Limb (tissue), 2 donors: ENCODE measurements around the gene KDM5B.
A peak's percentile ranks its signal among the peaks of the same experiment; 100 is the strongest.
"Not testable (repeated sequence)": the region's sequence is repeated elsewhere in the genome, so short reads cannot be mapped to it uniquely, and the experiment has no call there.

ENCODE experiments used
- DNase-seq, 2 donors: peaks; one replicate each; pipeline ENCODE4 v3.0.0-alpha.2; 2016; ENCODE audit errors: extremely low spot score in 2 of 2

KDM5B gene

DNA sequence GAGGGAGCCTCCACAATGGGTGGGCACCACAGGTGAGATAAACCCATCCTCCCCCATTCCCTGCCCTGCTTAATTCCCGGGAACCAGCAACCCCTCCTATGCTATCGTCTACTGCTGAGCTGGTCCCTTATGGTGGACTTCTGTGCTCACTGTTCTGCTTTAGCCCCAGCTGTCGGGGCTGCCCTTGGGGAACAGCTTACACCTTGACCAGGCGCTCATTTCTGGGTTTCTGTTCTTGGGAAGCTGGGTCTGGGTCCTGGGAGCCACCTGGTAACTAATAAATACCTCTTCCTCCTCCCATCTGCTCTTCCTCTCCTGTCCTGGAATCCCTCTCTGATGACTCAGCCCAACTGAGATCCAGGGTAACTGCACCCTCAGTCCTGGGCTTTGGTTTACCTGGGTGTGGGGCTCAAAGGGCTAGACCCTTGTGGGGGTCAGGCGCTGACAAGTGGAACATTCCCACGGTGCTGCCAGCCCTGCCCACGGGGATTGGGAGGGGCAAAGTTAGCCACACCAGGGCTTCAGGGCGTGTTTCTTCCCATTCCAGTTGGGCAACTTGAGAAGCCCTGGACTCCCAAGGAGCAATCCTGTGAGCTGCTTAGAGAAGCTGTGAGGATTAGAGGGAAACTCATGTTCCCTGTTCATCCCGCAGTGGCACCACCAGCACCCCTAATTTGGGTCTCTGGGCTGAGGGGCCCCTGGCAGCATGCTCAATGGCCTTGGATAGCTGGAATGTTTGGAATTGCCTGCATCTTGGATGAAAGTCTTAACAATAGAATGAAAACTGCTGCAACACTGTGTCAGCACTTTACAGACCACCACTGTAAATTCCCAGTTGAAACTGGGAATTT is 4.2 kb upstream of the KDM5B start:
- DNase-seq = no peak

DNA sequence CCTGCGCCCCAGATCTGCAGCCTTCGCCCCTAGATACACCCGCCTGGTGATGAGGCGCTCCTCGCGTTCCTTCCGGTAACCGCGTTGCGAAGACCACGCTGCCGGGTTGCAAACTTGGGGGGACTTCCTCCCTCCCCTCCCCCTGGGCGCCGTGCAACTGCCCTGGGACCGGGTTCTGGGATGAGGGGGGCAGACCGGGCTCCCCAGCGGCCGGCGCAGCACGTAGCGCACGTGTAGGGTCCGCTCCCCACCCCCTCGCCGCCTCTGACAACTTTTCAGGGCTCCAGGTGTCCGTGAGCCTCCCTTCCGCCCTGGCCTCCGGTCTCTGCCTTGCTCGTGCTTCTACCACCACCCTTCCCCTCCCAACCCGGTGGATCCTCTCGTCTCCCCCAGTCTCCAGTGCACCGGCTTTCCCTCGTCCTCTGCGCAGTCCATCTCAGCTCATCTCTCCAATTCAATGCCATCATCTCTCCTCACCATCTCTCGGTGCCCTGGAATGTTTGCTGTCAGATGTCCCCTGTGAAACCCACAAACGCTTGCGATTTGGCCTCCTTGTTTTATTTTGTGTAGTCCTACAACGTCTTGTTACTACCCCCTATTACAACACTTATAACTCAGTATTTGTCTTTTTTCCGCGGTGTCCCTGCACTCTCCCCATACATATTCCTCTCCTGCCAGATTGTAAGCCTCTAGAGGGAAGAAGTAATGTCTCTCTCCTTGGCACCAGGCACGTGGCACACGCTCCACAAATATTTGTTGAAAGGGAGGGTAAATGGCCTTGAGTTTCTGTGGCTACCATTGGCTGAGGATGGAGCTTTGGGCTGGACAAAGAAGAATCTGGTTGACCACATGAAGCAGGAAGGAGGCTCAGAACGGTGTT is 3.3 kb upstream of the KDM5B start:
- peak in 1 of 2 donors; percentile 69 for DNase-seq

DNA sequence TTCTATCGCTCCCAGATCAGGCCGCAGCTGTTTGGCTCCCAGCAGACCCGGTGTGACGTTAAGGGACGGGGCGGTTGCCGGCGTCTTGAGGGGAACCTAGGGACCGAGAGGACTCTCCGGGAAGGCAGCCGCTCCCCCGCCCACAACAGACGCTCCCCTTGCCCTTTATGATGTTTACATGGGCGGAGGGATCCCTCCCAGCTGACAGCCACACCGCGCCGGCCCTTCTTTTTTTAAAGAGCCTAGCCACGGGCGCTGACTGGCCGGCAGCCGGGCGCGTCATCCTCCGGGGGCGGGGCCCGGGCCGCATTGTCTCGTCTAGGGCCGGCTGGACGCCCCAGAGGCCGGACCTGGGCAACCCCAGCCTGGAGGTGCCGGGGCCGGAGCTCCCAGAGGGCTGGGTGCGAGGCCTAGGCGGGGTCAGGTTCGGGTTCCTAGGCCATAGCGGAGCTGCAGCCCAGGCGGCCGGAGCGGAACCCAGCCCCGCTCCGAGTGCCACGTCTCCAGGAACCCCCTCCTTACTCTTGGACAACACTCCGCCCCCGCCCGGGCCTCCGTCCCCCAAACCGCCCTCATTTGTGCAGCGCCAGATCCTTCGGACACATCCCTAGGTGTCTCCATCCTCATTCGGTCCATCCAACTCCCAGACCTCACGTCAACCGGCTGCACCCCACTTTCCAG is 2.5 kb upstream of the KDM5B start, which contains the start of gene PCAT6:
Gene PCAT6 (plus strand): TSS at position 340 of the 681 bp plus-strand sequence.
- DNase-seq = peak; percentile 95

DNA sequence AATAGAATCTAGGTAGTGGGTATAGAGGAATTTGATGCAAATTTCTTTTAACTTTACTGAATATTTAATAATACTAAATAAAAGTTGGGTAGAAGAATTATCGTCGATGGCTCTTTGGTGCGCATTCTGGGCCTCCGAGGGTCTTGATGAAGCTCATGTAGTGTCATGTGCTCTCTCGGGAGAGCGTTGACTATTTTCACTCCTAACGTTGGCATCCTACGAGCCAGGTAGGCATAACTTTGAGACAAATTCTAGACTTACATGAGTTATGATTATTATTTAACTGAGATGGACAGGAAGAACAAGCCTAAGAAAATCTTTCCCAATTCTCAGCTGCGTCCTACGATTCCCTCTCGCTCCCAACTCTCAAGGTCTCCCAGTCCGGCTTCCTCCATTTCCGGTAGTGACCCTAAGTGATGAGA is 2.0 kb upstream of the KDM5B start:
- DNase-seq = no peak

DNA sequence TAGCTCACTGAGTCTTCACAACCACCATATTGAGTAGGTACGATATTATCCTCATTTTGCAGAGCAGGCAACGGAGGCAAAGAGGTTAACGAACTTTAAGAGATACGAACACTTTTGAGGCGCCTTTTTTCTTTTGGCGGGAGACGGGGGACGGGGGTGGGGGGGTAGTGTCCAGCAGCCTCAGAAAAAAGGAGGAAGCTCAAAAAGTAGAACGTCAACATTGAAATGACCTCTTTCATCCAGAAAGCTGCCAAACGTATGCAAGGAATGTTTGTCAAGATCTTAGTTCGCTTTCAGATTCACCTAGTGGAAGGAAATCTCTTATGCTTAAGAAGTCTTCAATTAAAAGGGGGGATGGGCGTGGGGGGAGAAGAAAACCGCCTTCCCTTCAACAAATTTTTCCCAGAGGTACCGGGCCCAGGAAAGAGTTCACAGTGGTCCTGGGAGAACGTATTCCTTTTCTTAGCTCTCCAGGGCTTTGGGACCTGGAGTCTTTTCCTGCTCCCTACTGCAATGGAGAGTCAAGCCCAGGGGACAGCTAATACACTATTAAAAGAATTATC is 1.5 kb upstream of the KDM5B start:
- no peak for DNase-seq

DNA sequence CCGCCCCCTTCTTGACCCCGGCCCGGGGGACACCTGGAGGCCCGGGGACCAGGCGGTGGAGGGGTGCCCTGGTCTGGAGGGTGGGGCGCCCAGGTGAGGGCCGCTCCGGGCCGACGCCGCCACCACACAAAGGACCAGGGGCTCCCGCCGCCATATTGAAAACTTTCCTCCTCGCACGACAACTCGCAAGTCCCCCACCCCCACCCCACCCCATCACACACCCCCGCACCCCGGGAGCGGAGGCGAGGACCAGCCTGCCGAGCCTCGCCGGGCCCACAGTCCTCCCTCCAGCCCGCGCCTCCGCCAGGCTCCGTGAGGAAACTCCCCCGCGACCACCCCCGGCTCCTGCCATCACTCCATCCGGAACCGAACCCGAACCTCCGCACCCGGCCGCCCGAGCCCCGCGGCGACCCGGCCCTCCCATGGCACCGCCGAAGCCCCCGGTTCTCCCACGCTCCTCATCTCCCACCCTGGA is 733 bp downstream of the KDM5B start:
- peak in 1 of 2 donors; percentile 78 for DNase-seq

DNA sequence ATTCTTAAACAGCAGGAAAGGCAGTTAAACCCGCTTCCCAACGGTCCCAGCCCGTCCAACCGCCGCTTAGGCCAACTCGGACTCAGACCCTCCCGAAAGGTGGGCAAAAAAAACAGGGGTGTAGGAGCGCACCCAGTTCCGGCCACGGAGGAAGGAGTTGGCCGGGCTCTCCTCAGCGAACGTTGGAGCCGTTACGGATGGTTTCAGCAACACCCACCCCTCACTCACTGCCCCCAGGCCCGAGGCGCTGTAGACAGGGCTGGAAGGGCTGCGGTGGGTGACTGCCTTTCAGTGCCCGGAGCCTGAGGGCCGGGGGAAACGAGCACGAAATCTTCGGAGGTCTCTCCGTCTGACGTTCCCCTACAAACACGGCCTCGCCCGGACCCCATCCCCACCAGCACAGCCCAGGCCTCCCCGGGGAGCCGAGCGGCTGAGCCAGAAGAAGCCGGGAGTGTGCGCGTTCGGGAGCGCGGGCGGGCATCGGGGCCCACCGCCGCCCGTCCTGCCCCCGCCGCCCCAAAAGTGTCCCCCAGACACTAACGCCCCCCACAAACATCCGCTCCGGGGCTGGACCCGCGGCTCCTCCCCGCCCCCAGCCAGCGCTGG is 1.3 kb downstream of the KDM5B start:
- DNase-seq = peak; percentile 60 to 70

DNA sequence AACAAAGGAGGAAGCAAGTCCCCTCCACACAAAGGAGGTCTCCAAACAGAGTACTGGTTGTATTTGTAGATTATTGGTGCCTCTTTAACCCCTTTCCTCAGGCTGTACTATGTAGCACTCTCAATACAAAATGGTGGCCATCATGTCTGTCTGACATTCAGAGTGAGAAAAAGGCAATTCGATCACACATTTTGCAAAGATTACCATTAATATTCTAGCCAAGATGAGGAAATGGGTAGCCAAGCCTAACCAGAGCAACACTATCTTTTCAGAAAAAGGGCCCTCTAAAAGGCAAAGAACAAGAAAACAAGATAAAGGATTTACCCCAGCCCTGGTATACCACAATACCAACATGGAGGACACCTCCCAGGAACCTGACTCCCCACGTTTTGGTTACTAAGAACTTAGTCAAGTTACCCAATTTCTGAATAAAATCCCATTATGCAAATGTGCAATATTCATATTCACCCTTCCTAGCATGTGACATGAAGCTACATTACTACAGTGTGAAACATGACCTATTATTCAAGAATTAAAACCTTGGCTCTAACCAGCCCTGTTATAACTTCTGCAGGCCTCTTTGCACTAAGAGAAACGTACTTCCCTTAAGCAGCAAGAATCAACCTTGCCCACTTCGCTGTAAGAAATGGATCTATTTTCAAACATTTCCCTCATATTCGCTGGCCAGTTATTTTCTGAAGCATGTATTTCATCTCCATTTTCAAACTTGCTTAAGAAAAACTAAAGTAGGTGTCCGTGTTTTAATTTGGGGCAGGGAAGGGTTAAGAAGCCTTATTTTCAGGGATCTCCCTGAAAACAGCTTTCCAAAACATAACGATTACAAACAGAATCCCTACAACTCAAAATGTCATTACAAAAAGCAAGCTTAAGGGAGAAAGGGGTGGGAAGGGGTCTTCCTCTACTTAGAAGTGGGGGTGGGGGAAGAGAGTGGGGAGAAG is 2.1 kb downstream of the KDM5B start:
- DNase-seq = no peak

DNA sequence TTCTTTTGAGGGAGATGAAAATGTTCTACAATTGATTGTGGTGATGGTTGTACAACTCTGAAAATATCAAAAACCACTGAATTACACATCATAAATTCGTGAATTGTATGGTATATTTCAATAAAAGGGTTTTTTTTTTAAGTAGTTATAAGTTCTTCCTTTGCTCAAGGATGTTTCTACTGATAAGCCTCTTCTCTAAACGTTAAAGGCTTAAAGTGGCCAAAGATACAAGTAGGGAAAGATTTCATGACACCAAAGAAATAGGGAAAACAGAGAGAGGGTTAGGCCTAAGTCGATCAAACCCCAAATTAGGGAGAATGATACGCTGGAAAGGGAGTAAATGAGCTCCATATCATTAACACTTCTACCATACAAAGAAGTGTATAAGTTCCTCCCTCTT is 4.1 kb downstream of the KDM5B start:
- DNase-seq = no peak

DNA sequence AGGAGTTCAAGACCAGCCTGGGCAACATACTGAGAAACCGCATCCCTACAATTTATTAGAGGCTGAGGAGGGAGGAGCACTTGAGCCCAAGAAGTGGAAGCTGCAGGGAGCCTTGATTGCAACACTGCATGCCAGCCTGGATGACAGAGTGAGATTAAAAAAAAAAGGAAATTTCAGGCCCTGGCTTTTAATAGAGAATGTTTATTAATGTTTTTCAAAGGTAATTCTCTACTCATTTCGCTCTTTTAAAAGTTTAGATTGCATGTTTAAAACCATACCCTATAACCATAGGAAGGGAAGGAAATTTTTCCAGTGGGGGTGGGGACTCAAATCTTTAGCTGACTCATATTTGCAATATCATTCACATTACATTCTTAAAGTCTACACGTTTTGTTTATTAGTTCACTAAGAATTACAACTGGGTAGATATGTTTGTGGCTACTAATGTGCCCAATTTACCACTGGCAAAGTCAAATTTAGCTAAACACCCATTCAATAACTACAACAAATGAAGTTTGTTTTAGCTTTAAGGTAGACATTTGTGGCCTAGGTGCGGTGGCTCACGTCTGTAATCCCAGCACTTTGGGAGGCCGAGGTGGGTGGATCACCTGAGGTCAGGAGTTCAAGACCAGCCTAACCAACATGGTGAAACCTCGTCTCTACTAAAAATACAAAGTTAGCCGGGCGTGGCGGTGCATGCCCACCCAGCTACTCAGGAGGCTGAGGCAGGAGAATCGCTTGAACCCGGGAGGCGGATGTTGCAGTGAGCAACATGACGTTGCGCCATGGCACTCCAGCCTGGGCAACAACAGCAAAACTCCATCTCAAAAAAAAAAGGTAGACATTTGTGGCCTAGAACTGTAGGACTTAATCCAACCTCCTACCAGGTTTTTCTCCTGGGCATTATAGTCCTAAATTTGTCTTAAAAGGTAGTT is 5.0 kb downstream of the KDM5B start:
- no peak for DNase-seq

DNA sequence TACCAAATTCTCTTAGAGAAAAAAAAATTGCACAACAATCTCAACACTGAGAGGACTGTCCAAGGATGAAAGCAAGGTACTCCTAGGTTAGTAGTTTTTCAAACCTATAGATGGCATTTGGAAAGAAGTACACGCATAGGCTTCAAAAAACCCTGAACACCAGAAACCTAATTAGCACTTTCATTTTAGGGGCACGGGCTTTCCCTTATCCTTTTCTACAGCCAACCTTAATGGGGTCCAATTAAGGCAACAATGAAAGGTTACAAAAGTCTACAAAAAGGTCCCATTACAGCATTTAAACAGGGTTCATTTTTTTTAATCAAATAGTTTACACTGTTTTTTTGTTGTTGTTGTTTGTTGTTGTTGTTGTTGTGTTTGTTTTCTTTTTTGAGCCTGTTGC is 6.2 kb downstream of the KDM5B start:
- no peak for DNase-seq

DNA sequence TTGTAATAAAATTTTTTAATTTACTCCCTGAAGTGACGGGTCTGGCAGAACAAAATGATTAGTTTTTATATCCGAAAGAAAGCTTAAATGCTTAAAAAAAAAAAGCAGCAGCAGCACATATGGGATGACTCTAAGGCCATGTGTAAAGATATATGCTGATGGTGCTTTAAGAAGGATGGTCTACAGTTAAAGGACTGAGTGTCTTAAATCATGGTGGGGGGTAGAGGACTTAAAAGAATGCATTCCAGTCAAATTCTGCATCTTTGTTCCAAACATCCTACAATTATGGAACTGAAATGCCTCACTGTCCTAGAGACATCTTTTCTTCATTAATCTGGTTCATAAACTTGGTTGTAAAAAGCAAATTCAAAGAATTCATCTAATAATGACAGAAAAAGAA is 7.0 kb downstream of the KDM5B start:
- DNase-seq = no peak

DNA sequence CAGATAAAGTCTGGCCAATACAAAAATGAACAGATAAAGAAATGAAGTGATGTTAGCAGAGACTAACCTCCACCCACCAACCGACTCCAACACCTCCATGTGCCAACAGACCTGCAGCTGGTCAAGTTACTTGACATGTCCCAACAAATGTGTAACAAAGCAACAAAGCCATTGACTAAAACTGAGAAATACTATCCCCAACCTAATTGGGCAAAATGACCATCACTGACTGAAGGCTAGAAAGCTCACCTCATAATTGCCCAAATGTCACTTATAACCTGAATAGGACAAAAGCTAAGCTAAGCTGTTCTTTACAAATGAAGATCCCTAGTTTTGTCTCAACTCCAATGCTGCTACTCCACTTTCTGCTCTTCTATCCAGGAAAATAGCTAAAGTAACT is 7.5 kb downstream of the KDM5B start:
- DNase-seq = no peak

DNA sequence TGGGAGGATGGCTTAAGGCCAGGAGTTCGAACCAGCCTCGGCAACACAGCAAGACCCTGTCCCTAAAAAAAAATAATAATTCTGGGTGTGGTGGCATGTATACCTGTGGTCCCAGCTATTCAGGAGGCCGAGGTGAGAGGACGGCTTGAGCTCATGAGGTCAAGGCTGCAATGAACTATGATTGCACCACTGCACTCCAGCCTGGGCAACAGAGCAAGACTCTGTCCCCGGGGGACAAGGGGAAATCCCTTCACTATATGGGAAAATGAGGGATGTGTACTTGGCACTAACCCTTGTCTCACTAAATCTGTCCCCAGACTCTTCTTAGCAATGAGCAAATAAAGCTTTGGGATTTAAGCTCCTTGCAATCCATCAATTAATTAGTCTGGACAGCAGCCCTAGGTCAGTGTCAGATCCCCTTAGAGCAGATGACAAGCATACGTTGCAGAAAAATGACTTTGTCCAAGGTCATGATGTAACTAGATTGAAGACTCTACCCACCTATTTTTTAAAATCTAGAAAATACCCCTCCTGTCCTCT is 9.4 kb downstream of the KDM5B start:
- DNase-seq = no peak

DNA sequence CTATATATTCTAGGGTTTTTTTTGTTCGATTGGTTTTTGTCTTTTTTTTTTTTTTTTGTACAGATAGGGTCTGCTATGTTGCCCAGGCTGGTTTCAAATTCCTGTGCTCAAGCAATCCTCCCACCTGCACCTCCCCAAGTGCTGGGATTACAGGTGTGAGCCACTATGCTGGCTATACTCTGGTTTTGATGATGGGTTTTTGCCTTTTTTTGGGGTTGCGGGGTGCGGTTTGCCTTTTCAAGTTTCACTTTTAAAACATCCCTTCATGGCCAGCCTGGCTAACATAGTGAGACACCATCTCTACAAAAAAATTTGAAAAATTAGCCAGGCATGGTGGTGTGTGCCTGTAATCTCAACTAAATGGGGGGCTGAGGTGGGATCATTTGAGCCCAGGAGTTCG is 10.0 kb downstream of the KDM5B start:
- DNase-seq = no peak

DNA sequence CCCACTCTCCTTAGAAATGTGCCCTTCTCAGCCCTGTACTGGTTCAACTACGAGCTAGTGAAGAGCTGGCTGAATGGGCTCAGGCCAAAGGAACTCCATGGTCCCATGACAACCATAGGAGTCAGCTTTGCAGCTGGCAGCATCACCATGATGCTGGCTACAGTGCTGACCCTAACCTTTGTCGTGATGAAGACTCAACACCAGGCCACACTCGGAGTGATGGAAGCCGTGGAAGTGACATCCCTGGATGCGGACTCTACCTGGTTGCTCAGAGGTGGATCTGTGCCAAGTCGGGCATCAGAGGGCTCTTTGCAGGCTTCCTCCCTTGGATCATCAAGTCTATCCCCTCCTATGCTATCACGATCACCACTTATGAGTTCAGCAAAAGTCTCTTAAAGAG is 11.6 kb downstream of the KDM5B start:
- DNase-seq = no peak

DNA sequence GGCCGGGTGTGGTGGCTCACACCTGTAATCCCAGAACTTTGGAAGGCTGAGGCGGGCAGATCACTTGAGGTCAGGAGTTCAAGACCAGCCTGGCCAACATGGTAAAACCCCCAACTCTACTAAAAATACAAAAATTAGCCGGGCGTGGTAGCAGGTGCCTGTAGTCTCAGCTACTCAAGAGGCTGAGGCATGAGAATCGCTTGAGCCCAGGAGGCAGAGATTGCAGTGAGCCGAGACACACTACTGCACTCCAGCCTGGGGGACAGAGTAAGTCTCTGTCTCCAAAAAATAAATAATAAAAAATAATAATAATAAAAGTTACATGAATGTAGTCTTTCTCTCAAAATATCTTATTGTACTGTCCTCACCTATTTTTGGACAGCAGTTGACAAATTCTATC is 13.3 kb downstream of the KDM5B start:
- DNase-seq = not testable (repeated sequence)

DNA sequence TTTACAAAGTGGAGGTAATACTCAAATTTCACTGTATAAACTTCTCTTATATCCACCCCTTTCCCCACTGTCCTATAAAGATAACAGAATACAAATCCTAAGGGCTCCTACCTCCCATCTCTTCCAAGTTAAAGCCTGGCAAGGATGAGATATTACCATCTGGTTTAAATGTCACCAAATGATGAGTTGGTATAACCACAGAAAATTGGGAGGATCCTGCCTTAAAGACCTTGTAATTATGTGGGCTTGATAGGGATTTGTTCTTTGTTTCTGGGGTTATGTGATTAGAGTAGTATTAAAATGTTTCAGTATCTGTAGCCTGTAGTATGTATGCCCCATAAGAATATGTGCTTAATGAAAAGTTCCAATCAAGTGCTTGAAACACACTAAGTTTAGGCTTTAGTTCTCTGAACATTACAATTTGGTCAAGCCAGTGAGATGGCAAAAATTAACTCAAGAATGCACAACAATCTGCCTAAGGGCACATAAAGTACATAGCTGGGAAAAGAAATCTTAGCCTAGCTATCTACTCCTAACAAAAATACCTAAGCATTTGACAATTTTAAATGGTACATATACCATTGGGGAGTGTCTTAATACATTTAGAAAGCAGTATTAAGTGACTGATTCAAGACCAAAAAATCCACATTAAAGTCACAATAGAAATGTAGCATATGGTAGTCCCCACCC is 14.0 kb downstream of the KDM5B start:
- DNase-seq = no peak
